OCI-LY7 (cell line): Measurements from ENCODE around the gene MARVELD3. TPM values are rescaled to one million over a fixed set of nuclear protein-coding genes. Genes with fewer than 3 reads are reported as not detected.
A peak's percentile ranks its signal among the peaks of the same experiment; 100 is the strongest.

Source experiments
- BruUV-seq: library from RNA; stranded (reverse); fragments of 400-500 nt; replicated peaks from 2 replicates; lab custom pipeline; 2021; lab: Mats Ljungman, UMichigan
- CTCF ChIA-PET: fragments of 300-600 bp; sonication (Branson Sonifier 250); formaldehyde crosslinking; loops from one replicate; lab custom pipeline; 2022; ENCODE audit warnings: antibody characterized with exemption; ENCODE audit not compliant: unreplicated experiment; lab: Charles Lee
- POLR2A ChIA-PET: fragments of 300-600 bp; sonication (Branson Sonifier 250); formaldehyde crosslinking; loops from one replicate; lab custom pipeline; 2022; ENCODE audit warnings: antibody characterized with exemption; lab: Charles Lee
- DNase-seq: peaks from one replicate; pipeline ENCODE4 v3.0.0-alpha.2; 2015; ENCODE audit warnings: low spot score
- H2AFZ ChIP-seq: fragments of 200-600 bp; sonication (generic), shearing (Covaris generic); 2 replicates; pipeline ENCODE4 v1.6.1; 2014; ENCODE audit warnings: mild to moderate bottlenecking, antibody characterized with exemption, low read length, moderate library complexity
- H3K27ac ChIP-seq: fragments of 200-600 bp; sonication (generic); 2 replicates; pipeline ENCODE4 v1.5.1; 2014; ENCODE audit warnings: mixed run types, low read depth, mild to moderate bottlenecking, moderate library complexity, low read length, inconsistent platforms; ENCODE audit not compliant: poor library complexity, severe bottlenecking
- H3K36me3 ChIP-seq: fragments of 200-600 bp; sonication (generic); 2 replicates; pipeline ENCODE4 v1.6.1; 2014; ENCODE audit warnings: mild to moderate bottlenecking, antibody characterized with exemption, low read length, moderate library complexity, mixed read lengths; ENCODE audit not compliant: insufficient read depth
- H3K4me1 ChIP-seq: fragments of 200-600 bp; sonication (generic); 2 replicates; pipeline ENCODE4 v1.5.1; 2014; ENCODE audit warnings: mild to moderate bottlenecking, low read length; ENCODE audit not compliant: insufficient read depth, poor library complexity, severe bottlenecking
- H3K4me2 ChIP-seq: fragments of 200-600 bp; sonication (generic); 2 replicates; pipeline ENCODE4 v1.6.1; 2014; ENCODE audit warnings: mild to moderate bottlenecking, low read length
- H3K4me3 ChIP-seq: fragments of 200-600 bp; sonication (generic); 2 replicates; pipeline ENCODE4 v1.5.1; 2014; ENCODE audit warnings: mild to moderate bottlenecking, low read depth, low read length; ENCODE audit not compliant: poor library complexity, severe bottlenecking
- H3K79me2 ChIP-seq: fragments of 200-600 bp; sonication (generic); 2 replicates; pipeline ENCODE4 v1.6.1; 2016; ENCODE audit warnings: low read depth, mild to moderate bottlenecking, low read length, moderate library complexity, mixed read lengths; ENCODE audit not compliant: insufficient read depth
- H3K9me2 ChIP-seq: fragments of 200-600 bp; sonication (generic); 2 replicates; pipeline ENCODE4 v1.6.1; 2016; ENCODE audit warnings: mild to moderate bottlenecking, low read length, mixed read lengths; ENCODE audit not compliant: insufficient read depth
- H3K9me3 ChIP-seq: fragments of 200-600 bp; sonication (generic); 2 replicates; pipeline ENCODE4 v1.6.1; 2014; ENCODE audit warnings: mild to moderate bottlenecking, mixed run types, low read length, mixed read lengths
- H4K20me1 ChIP-seq: fragments of 200-600 bp; sonication (generic); 2 replicates; pipeline ENCODE4 v1.6.1; 2014; ENCODE audit warnings: mild to moderate bottlenecking, antibody characterized with exemption, low read length, moderate library complexity, mixed read lengths; ENCODE audit not compliant: insufficient read depth
- CTCF ChIP-seq: fragments of 200-600 bp; sonication (generic); conservative IDR thresholded peaks from 2 replicates; pipeline ENCODE4 v1.5.1; 2014; ENCODE audit warnings: mild to moderate bottlenecking, antibody characterized with exemption, low read length, moderate library complexity, mixed read lengths
- EZH2phosphoT487 ChIP-seq: fragments of 200-600 bp; sonication (generic); IDR thresholded peaks from 2 replicates; pipeline ENCODE4 v1.6.1; 2018; ENCODE audit warnings: low read depth, borderline replicate concordance, mild to moderate bottlenecking, mixed run types, antibody characterized with exemption, low read length, moderate library complexity, mixed read lengths
- intact Hi-C: fragments of 100-400 bp; cut with micrococcal nuclease; formaldehyde crosslinking; loops from one replicate; pipeline ENCODE4 v1.10.0; 2022; ENCODE audit not compliant: unreplicated experiment
- total RNA-seq, 2 experiments: library from RNA; depleted of rRNA in 1 of 2; stranded (reverse); fragments of >200 nt in 1 of 2; shearing (Covaris generic) in 1 of 2; gene quantifications; 2 replicates each; pipeline ENCODE4 v1.2.3, GENCODE V29; 2014 to 2022

MARVELD3 gene
- total RNA-seq, 2 experiments from 2014 or later: not detected

- POLR2A ChIA-PET: no interaction called here
Observed at GRCh38 chr16:71600822-71601221, 25.2 kb upstream of the MARVELD3 start.

DNA sequence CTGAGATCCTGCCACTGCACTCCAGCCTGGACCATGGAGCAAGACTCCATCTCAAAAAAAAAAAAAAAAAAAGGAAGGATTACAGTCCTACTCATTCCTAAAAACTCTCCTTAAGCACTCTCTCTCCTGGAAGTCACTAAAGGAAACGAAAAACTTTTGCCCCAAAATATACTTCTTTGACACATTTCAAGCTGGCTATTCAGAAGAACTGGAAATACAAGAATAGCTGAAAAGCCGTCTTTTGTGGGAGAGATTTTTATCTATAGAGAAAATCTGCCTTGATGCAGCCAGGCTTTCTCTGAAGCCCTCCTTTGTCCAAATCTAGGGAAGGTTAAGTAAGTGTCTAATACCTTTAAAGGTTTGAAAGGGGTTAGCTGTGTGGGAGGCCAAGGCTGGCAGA is 16.9 kb upstream of the MARVELD3 start:
- TF ChIP-seq CTCF (no peak), EZH2phosphoT487 (no peak)
- Histone ChIP-seq H3K4me3 (no peak overlapping the region), H4K20me1 (no peaks in the 10 kb centered on the region), H3K27ac (no peak overlapping the region), H3K4me1 (no peaks in the 10 kb centered on the region), H3K79me2 (no peaks in the 10 kb centered on the region), H2AFZ (no peak overlapping the region), H3K4me2 (no peak overlapping the region), H3K36me3 (no peaks in the 10 kb centered on the region), H3K9me2 (no peaks in the 10 kb centered on the region), H3K9me3 (no peaks in the 10 kb centered on the region)
- POLR2A ChIA-PET: interaction anchor here (0.6 to 1.0 kb wide), 6 partner anchors 52 to 1784 kb away, joined by 3 to 10 read pairs (median 4); no protein-coding TSS in a partner anchor
- no peak for DNase-seq
- intact Hi-C loops: no loop called here
- no TSS peak for BruUV-seq
- CTCF ChIA-PET: no interaction called here

More at GRCh38 chr16:71600822-71601221, 25.2 kb upstream of the MARVELD3 start:
- Histone ChIP-seq H3K9me2 (no peaks in the 10 kb centered on the region), H2AFZ (no peak overlapping the region), H3K27ac (no peak overlapping the region), H3K9me3 (no peaks in the 10 kb centered on the region), H3K79me2 (no peaks in the 10 kb centered on the region), H3K4me2 (no peak overlapping the region), H3K4me1 (no peaks in the 10 kb centered on the region), H4K20me1 (no peaks in the 10 kb centered on the region), H3K4me3 (no peak overlapping the region), H3K36me3 (no peaks in the 10 kb centered on the region)
- TF ChIP-seq EZH2phosphoT487: no peak
- no peak for DNase-seq
- no TSS peak for BruUV-seq
- CTCF ChIA-PET: no interaction called here
- intact Hi-C loops: no loop called here

DNA sequence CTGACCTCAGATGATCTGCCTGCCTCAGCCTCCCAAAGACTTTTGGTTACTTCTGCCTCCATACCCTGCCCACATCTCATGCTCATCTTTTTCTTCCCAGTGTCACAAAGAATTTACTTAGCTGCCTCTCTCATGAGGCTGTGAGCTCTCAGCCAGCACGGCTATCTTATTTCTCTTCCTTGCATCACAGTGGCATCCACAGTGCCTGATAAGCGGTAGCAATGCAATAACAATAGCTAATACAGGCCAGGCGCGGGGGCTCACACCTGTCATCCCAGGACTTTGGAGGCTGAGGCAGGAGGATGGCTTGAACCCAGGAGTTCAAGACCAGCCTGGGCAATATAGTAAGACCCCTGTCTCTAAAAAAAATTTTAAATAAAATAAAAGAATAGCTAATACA is 15.5 kb upstream of the MARVELD3 start:
- no peak for DNase-seq
- peak overlapping the region; percentile 22; the same call in 1 of the 2 replicates for H2AFZ ChIP-seq
- H3K36me3 ChIP-seq: no peaks in the 10 kb centered on the region
- ChIA-PET POLR2A (interaction anchor here (1.2 to 1.5 kb wide), 3 partner anchors 36 to 45 kb away, joined by 5 to 9 read pairs (median 7); no protein-coding TSS in a partner anchor), CTCF (interaction anchor here (0.7 to 2.2 kb wide), 8 partner anchors 34 to 357 kb away, joined by 3 to 28 read pairs (median 4); partner anchors contain the start of gene TAT)
- 0 out of 2 replicates have a peak overlapping the region, but pooled peaks have one; percentile 61 for H3K4me2 ChIP-seq
- H3K4me1 ChIP-seq: no peaks in the 10 kb centered on the region
- H3K9me2 ChIP-seq: no peaks in the 10 kb centered on the region
- H4K20me1 ChIP-seq: no peaks in the 10 kb centered on the region
- TF ChIP-seq CTCF: no peak
- H3K79me2 ChIP-seq: no peaks in the 10 kb centered on the region
- no peaks in the 10 kb centered on the region for H3K9me3 ChIP-seq
- H3K27ac ChIP-seq: no peak overlapping the region
- no peak overlapping the region for H3K4me3 ChIP-seq
- no TSS peak for BruUV-seq
- intact Hi-C loops: loop anchor here (5.0 kb wide), 1 partner anchor 137 kb away; no protein-coding TSS in a partner anchor
